ENCODE data around the gene ONECUT3.

ONECUT3 gene

GRCh38 chr19:1783874-1784273, 30.6 kb downstream of the ONECUT3 start:
- H3K4me3 ChIP-seq (ENCODE audit: insufficient read depth in 1 of 2, low read depth in 1 of 2, low read length in 2 of 2): no peak overlapping the region
- no peak overlapping the region for H3K9ac ChIP-seq (ENCODE audit: low read length)
- H2BK15ac ChIP-seq (ENCODE audit: low read depth, poor library complexity, severe bottlenecking): no peak overlapping the region
- no peak overlapping the region for H3K4me2 ChIP-seq (ENCODE audit: low read length, poor library complexity, severe bottlenecking)
- H3K14ac ChIP-seq (ENCODE audit: low read length in 2 of 2): no peak overlapping the region
- H3K27me3 ChIP-seq (ENCODE audit: control insufficient read depth in 1 of 2, insufficient read depth in 1 of 2, low read length in 2 of 2): peaks cover 59 to 66% of the 10 kb centered on the region in 2 experiments
- WGBS: 89% methylated on average over 9 of the region's 9 CpGs
- H3K36me3 ChIP-seq (ENCODE audit: control insufficient read depth in 1 of 2, insufficient read depth in 2 of 2, low read depth in 1 of 2, low read length in 2 of 2): no peaks in the 10 kb centered on the region
- H2BK120ac ChIP-seq (ENCODE audit: low read depth, low read length): no peak overlapping the region
- DNase-seq: no peak
- no peak overlapping the region for H2AK5ac ChIP-seq (ENCODE audit: low read length, severe bottlenecking)
- no peak overlapping the region for H3K4ac ChIP-seq (ENCODE audit: low read depth in 1 of 2, low read length in 2 of 2)
- no peak overlapping the region for H3K23ac ChIP-seq (ENCODE audit: low read length in 2 of 2)
- H3K4me1 ChIP-seq (ENCODE audit: control insufficient read depth, insufficient read depth, low read depth, low read length): no peaks in the 10 kb centered on the region
- H4K8ac ChIP-seq (ENCODE audit: low read length): no peak overlapping the region
- no peak overlapping the region for H2BK12ac ChIP-seq (ENCODE audit: low read length in 2 of 2)
- H3K27ac ChIP-seq (ENCODE audit: low read length, poor library complexity, severe bottlenecking): no peak overlapping the region
- no peak overlapping the region for H4K91ac ChIP-seq (ENCODE audit: low read length)
- H3K79me1 ChIP-seq (replicated peaks; ENCODE audit: low read length, poor library complexity, severe bottlenecking): no peaks in the 10 kb centered on the region
- no peak overlapping the region for H2BK5ac ChIP-seq (ENCODE audit: low read depth, low read length, poor library complexity, severe bottlenecking)
- peaks cover 11% of the 10 kb centered on the region for H3K9me3 ChIP-seq (ENCODE audit: control insufficient read depth, low read length)
- no peak overlapping the region for H3K18ac ChIP-seq (ENCODE audit: low read depth in 1 of 2, low read length in 2 of 2)
- no peak overlapping the region for H2AFZ ChIP-seq (ENCODE audit: low read depth, low read length)

GRCh38 chr19:1785310-1785709, 32.0 kb downstream of the ONECUT3 start:
- Histone ChIP-seq H3K4me2 (ENCODE audit: low read length, poor library complexity, severe bottlenecking) (no peak overlapping the region), H3K36me3 (ENCODE audit: control insufficient read depth in 1 of 2, insufficient read depth in 2 of 2, low read depth in 1 of 2, low read length in 2 of 2) (no peaks in the 10 kb centered on the region), H3K9me3 (ENCODE audit: control insufficient read depth, low read length) (peaks cover 11% of the 10 kb centered on the region), H3K79me1 (replicated peaks; ENCODE audit: low read length, poor library complexity, severe bottlenecking) (no peaks in the 10 kb centered on the region), H4K8ac (ENCODE audit: low read length) (no peak overlapping the region), H3K4me1 (ENCODE audit: control insufficient read depth, insufficient read depth, low read depth, low read length) (peaks cover 7% of the 10 kb centered on the region), H3K9ac (ENCODE audit: low read length) (no peak overlapping the region), H3K4ac (ENCODE audit: low read depth in 1 of 2, low read length in 2 of 2) (no peak overlapping the region), H2AK5ac (ENCODE audit: low read length, severe bottlenecking) (no peak overlapping the region), H3K14ac (ENCODE audit: low read length in 2 of 2) (no peak overlapping the region), H2AFZ (ENCODE audit: low read depth, low read length) (no peak overlapping the region), H3K23ac (ENCODE audit: low read length in 2 of 2) (no peak overlapping the region), H3K27me3 (ENCODE audit: control insufficient read depth in 1 of 2, insufficient read depth in 1 of 2, low read length in 2 of 2) (peaks cover 50 to 57% of the 10 kb centered on the region in 2 experiments), H2BK12ac (ENCODE audit: low read length in 2 of 2) (no peak overlapping the region), H2BK5ac (ENCODE audit: low read depth, low read length, poor library complexity, severe bottlenecking) (no peak overlapping the region), H3K4me3 (ENCODE audit: insufficient read depth in 1 of 2, low read depth in 1 of 2, low read length in 2 of 2) (no peak overlapping the region), H3K18ac (ENCODE audit: low read depth in 1 of 2, low read length in 2 of 2) (no peak overlapping the region), H2BK120ac (ENCODE audit: low read depth, low read length) (no peak overlapping the region), H2BK15ac (ENCODE audit: low read depth, poor library complexity, severe bottlenecking) (no peak overlapping the region), H3K27ac (ENCODE audit: low read length, poor library complexity, severe bottlenecking) (no peak overlapping the region), H4K91ac (ENCODE audit: low read length) (no peak overlapping the region)
- no peak for DNase-seq
- WGBS: 96% methylated on average over 19 of the region's 19 CpGs

- no peak overlapping the region for H3K9ac ChIP-seq (ENCODE audit: low read length)
- no peak overlapping the region for H3K4me3 ChIP-seq (ENCODE audit: insufficient read depth in 1 of 2, low read depth in 1 of 2, low read length in 2 of 2)
- H3K4me2 ChIP-seq (ENCODE audit: low read length, poor library complexity, severe bottlenecking): no peak overlapping the region
- H3K9me3 ChIP-seq (ENCODE audit: control insufficient read depth, low read length): peaks cover 9% of the 10 kb centered on the region
- no peak overlapping the region for H2BK12ac ChIP-seq (ENCODE audit: low read length in 2 of 2)
- H3K27me3 ChIP-seq (ENCODE audit: control insufficient read depth in 1 of 2, insufficient read depth in 1 of 2, low read length in 2 of 2): peaks cover 51 to 57% of the 10 kb centered on the region in 2 experiments
- no peak overlapping the region for H2BK5ac ChIP-seq (ENCODE audit: low read depth, low read length, poor library complexity, severe bottlenecking)
- H4K8ac ChIP-seq (ENCODE audit: low read length): no peak overlapping the region
- no peak for DNase-seq
- no peaks in the 10 kb centered on the region for H3K79me1 ChIP-seq (replicated peaks; ENCODE audit: low read length, poor library complexity, severe bottlenecking)
- H3K18ac ChIP-seq (ENCODE audit: low read depth in 1 of 2, low read length in 2 of 2): no peak overlapping the region
- H3K36me3 ChIP-seq (ENCODE audit: control insufficient read depth in 1 of 2, insufficient read depth in 2 of 2, low read depth in 1 of 2, low read length in 2 of 2): no peaks in the 10 kb centered on the region
- H3K4me1 ChIP-seq (ENCODE audit: control insufficient read depth, insufficient read depth, low read depth, low read length): peaks cover 9% of the 10 kb centered on the region
- no peak overlapping the region for H3K23ac ChIP-seq (ENCODE audit: low read length in 2 of 2)
- H2BK120ac ChIP-seq (ENCODE audit: low read depth, low read length): no peak overlapping the region
- H3K27ac ChIP-seq (ENCODE audit: low read length, poor library complexity, severe bottlenecking): no peak overlapping the region
- no peak overlapping the region for H3K14ac ChIP-seq (ENCODE audit: low read length in 2 of 2)
- no peak overlapping the region for H2BK15ac ChIP-seq (ENCODE audit: low read depth, poor library complexity, severe bottlenecking)
- H2AK5ac ChIP-seq (ENCODE audit: low read length, severe bottlenecking): no peak overlapping the region
- no peak overlapping the region for H3K4ac ChIP-seq (ENCODE audit: low read depth in 1 of 2, low read length in 2 of 2)
- no peak overlapping the region for H4K91ac ChIP-seq (ENCODE audit: low read length)
- no peak overlapping the region for H2AFZ ChIP-seq (ENCODE audit: low read depth, low read length)
- WGBS: 95% methylated on average over 6 of the region's 8 CpGs
These were observed 33.4 kb downstream of the ONECUT3 start for GRCh38 chr19:1786668-1787067.

- Histone ChIP-seq H2BK120ac (ENCODE audit: low read depth, low read length) (no peak overlapping the region), H3K23ac (ENCODE audit: low read length in 2 of 2) (no peak overlapping the region), H4K91ac (ENCODE audit: low read length) (no peak overlapping the region), H3K14ac (ENCODE audit: low read length in 2 of 2) (no peak overlapping the region), H3K27ac (ENCODE audit: low read length, poor library complexity, severe bottlenecking) (no peak overlapping the region), H3K79me1 (replicated peaks; ENCODE audit: low read length, poor library complexity, severe bottlenecking) (no peaks in the 10 kb centered on the region), H3K9me3 (ENCODE audit: control insufficient read depth, low read length) (peaks cover 5% of the 10 kb centered on the region), H3K4me2 (ENCODE audit: low read length, poor library complexity, severe bottlenecking) (no peak overlapping the region), H2AFZ (ENCODE audit: low read depth, low read length) (no peak overlapping the region), H3K36me3 (ENCODE audit: control insufficient read depth in 1 of 2, insufficient read depth in 2 of 2, low read depth in 1 of 2, low read length in 2 of 2) (no peaks in the 10 kb centered on the region), H4K8ac (ENCODE audit: low read length) (no peak overlapping the region), H2BK12ac (ENCODE audit: low read length in 2 of 2) (no peak overlapping the region), H2BK15ac (ENCODE audit: low read depth, poor library complexity, severe bottlenecking) (no peak overlapping the region), H3K18ac (ENCODE audit: low read depth in 1 of 2, low read length in 2 of 2) (no peak overlapping the region), H2BK5ac (ENCODE audit: low read depth, low read length, poor library complexity, severe bottlenecking) (no peak overlapping the region), H2AK5ac (ENCODE audit: low read length, severe bottlenecking) (no peak overlapping the region), H3K9ac (ENCODE audit: low read length) (no peak overlapping the region), H3K27me3 (ENCODE audit: control insufficient read depth in 1 of 2, insufficient read depth in 1 of 2, low read length in 2 of 2) (peaks cover 48 to 57% of the 10 kb centered on the region in 2 experiments), H3K4me1 (ENCODE audit: control insufficient read depth, insufficient read depth, low read depth, low read length) (peaks cover 9% of the 10 kb centered on the region), H3K4ac (ENCODE audit: low read depth in 1 of 2, low read length in 2 of 2) (no peak overlapping the region), H3K4me3 (ENCODE audit: insufficient read depth in 1 of 2, low read depth in 1 of 2, low read length in 2 of 2) (no peak overlapping the region)
- DNase-seq: no peak
- 91% methylated on average over 8 of the region's 8 CpGs for WGBS
These were observed 33.8 kb downstream of the ONECUT3 start for GRCh38 chr19:1787116-1787515.
